GM18907 (cell line): ENCODE data around the gene MIF.
"Not testable (repeated sequence)": the region's sequence is repeated elsewhere in the genome, so short reads cannot be mapped to it uniquely, and the experiment has no call there.

Experiments used
- ATAC-seq: cut with Tn5 transposase; IDR thresholded peaks from one replicate; pipeline ENCODE4 v1.9.1; 2021; ENCODE audit warnings: mild to moderate bottlenecking, moderate library complexity; ENCODE audit not compliant: unreplicated experiment

The MIF gene

DNA sequence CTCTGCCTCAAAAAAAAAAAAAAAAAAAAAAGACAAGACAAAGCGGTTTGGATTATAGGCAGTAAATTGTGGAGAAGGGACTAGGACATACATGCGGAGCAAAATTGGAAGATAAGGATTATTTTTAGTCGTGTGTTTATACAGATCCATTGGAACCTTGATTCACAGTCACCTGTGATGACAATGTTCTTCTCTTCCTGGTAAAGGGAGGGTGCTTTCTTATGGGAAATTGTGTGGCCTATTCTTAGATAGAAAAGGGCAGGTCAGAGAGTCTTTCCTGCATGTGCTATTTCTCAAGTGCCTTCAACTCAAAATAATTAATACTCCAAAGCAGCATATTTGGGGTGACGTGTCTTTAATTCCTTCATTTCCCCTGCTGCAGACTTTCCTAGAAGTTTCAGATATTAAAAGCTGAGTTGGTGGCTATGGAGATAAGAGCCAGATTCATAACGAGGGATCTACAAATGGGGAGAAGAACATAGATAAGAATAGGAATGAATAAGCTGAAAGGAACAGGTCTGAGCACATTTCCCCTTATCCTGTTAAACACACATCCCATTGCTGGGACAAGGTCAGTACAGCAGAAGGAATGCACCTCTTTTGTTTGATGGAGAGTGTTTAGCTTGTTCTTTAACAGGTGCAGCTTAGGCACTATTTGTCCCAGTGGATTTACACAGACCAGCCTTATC is 44.3 kb downstream of the MIF start:
- no peak for ATAC-seq

DNA sequence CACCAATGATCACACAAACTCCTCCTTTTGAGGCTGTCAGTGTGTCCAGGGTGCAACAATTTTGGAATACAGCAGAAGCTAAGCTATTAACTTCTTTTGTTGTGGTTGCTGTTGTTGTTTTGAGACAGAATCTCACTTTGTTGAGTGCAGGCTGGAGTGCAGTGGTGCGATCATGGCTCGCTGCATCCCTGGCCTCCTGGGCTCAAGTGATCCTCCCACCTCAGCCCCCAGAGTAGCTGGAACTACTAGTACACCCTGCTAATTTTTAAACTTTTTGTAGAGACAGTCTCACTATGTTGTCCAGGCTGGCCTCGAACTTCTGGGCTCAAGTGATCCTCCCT is 44.8 kb downstream of the MIF start:
- ATAC-seq: no peak

DNA sequence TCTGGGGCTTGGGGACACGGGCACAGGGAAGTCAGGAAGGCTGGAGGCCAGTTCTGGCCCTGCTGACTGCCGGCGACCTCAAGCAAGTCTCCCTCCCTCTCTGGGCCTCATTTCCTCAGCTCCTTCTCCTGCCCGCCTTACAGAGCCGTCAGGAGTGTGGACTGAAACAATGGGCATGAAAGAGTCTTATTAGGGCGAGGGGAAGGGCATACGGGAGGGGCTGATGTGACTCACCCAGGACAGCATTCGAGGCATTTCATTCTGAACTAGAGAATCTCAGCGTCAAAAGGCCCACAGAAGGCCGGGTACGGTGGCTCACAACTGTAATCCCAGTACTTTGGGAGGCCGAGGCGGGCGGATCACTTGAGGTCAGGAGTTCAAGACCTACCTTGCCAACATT is 46.0 kb downstream of the MIF start:
- ATAC-seq: not testable (repeated sequence)
